Right lobe of liver (tissue), 6 donors: ENCODE data around the gene GRIN3A. TPM values are rescaled to one million over a fixed set of nuclear protein-coding genes. Genes with fewer than 3 reads are reported as not detected.

Experiments
- ATAC-seq, 4 donors: fragments of 200-7000 bp; cut with Tn5 transposase; one replicate each; pipeline ENCODE4 v1.9.1; 2020; ENCODE audit warnings: mild to moderate bottlenecking in 4 of 4, moderate library complexity in 4 of 4
- DNase-seq, 3 donors: peaks; one replicate each; pipeline ENCODE4 v3.0.0-alpha.2; 2020
- H3K27ac ChIP-seq, 3 donors: fragments of 200-600 bp; one replicate each; pipeline ENCODE4 v1.8.0; 2022
- H3K27me3 ChIP-seq, 2 donors: fragments of 200-600 bp; one replicate each; pipeline ENCODE4 v1.8.0; 2022
- H3K36me3 ChIP-seq, 4 donors: fragments of 200-600 bp; sonication (generic) in 1 of 4; one replicate each; pipeline versions ENCODE4 v1.5.1 to v1.8.0; 2017 to 2022; ENCODE audit warnings: control low read depth in 1 of 4
- H3K4me1 ChIP-seq, 4 donors: fragments of 200-600 bp; sonication (generic) in 1 of 4; one replicate each; pipeline versions ENCODE4 v1.5.1 to v1.8.0; 2017 to 2022; ENCODE audit warnings: control low read depth in 1 of 4
- H3K4me3 ChIP-seq, 3 donors: fragments of 200-600 bp; one replicate each; pipeline ENCODE4 v1.8.0; 2022
- H3K9me3 ChIP-seq, 4 donors: fragments of 200-600 bp; sonication (generic) in 1 of 4; one replicate each; pipeline versions ENCODE4 v1.5.1 to v1.8.0; 2017 to 2022; ENCODE audit warnings: control low read depth in 1 of 4
- CTCF ChIP-seq, 4 donors: fragments of 200-600 bp in 3 of 4; fragments of 450-650 bp in 1 of 4; IDR thresholded peaks; one replicate each; pipeline versions ENCODE4 v1.5.1 to v1.8.0; 2016 to 2022; ENCODE audit warnings: antibody characterized with exemption in 4 of 4, mild to moderate bottlenecking in 2 of 4
- POLR2A ChIP-seq: fragments of 450-650 bp; IDR thresholded peaks from one replicate; pipeline ENCODE4 v1.6.1; 2017; ENCODE audit warnings: antibody characterized with exemption, mild to moderate bottlenecking
- WGBS: methylation state at CpG from one replicate; pipeline ENCODE4 v1.1.6; 2018; ENCODE audit warnings: low coverage, low lambda C conversion rate; ENCODE audit not compliant: insufficient coverage; ENCODE audit errors: missing lambda C conversion rate; 5-methylcytosine and 5-hydroxymethylcytosine counted together
- intact Hi-C, 2 donors: fragments of 100-400 bp; cut with DNase I; formaldehyde crosslinking; loops; one replicate each; pipeline versions ENCODE4 v1.11.2 to v1.14.1; 2022
- total RNA-seq, 6 experiments: library from RNA; depleted of rRNA in 2 of 6; stranded (reverse); fragments of >200 nt in 2 of 6; fragmentation: NEBNext Ultra II Directional in 3 of 6; extraction: Animal tissue kit (Norgen Biotek cat#: 25700) in 3 of 6; gene quantifications; one replicate each; pipeline versions ENCODE4 v1.1.0 to v1.2.4, GENCODE V29; 2016 to 2023
- donor health status: DM: no; HTN: yes; CAD: no.
- donor health status: DM: no; HTN: no; CAD: no.
- donor health status: DM: no; HTN: no; CAD: no.
- donor health status: DM: no; HTN: yes; CAD: no.
- donor health status: DM: no; HTN: yes; CAD: no.

Gene GRIN3A
- total RNA-seq, 6 experiments from 2014 or later, result 0.05 to 0.44 (median 0.09) TPM; not detected in 1

- WGBS, result 70% methylated on average over 3 of the region's 3 CpGs
- ATAC-seq (peak; percentile 42 to 71 (median 55)), DNase-seq (no peak)
- H3K36me3 ChIP-seq, result no peaks in the 10 kb centered on the region
- no peaks in the 10 kb centered on the region for H3K4me1 ChIP-seq
- no peak overlapping the region for H3K27ac ChIP-seq
- no peaks in the 10 kb centered on the region for H3K27me3 ChIP-seq
- H3K9me3 ChIP-seq, result no peaks in the 10 kb centered on the region
- intact Hi-C loops, result no loop called here
- TF ChIP-seq CTCF (IDR thresholded peaks at IDR 0.05) (no peak), POLR2A (no peak)
- no peak overlapping the region for H3K4me3 ChIP-seq
Observed at GRCh38 chr9:101585740-101586139, 152.7 kb downstream of the GRIN3A start.

GRCh38 chr9:101582553-101582952 lies 155.9 kb downstream of the GRIN3A start:
- Histone ChIP-seq H3K9me3 (no peaks in the 10 kb centered on the region), H3K4me3 (no peak overlapping the region), H3K27me3 (no peaks in the 10 kb centered on the region), H3K27ac (no peak overlapping the region), H3K36me3 (no peaks in the 10 kb centered on the region), H3K4me1 (no peaks in the 10 kb centered on the region)
- DNase-seq (no peak), ATAC-seq (no peak)
- no peak for TF ChIP-seq CTCF (IDR thresholded peaks at IDR 0.05)
- no peak for TF ChIP-seq POLR2A
- intact Hi-C loops, result no loop called here
- WGBS, result 67% methylated on average over 1 of the region's 1 CpG

GRCh38 chr9:101579711-101580545 lies 158.5 kb downstream of the GRIN3A start:
- no peaks in the 10 kb centered on the region for H3K27me3 ChIP-seq
- peaks cover 0 to 8% (median 0%) of the 10 kb centered on the region in 4 donors for H3K4me1 ChIP-seq
- TF ChIP-seq POLR2A (no peak), CTCF (IDR thresholded peaks at IDR 0.05) (no peak)
- no peaks in the 10 kb centered on the region for H3K9me3 ChIP-seq
- ATAC-seq (peak; percentile 51 to 78 (median 64)), DNase-seq (peak in 1 of 3 donors; percentile 21)
- H3K36me3 ChIP-seq, result no peaks in the 10 kb centered on the region
- no peak overlapping the region for H3K27ac ChIP-seq
- H3K4me3 ChIP-seq, result no peak overlapping the region
- intact Hi-C loops, result no loop called here
- 55% methylated on average over 5 of the region's 6 CpGs for WGBS

- intact Hi-C loops, result no loop called here
- Histone ChIP-seq H3K36me3 (no peaks in the 10 kb centered on the region), H3K4me3 (no peak overlapping the region), H3K9me3 (no peaks in the 10 kb centered on the region), H3K27ac (no peak overlapping the region), H3K4me1 (peaks cover 0 to 9% (median 0%) of the 10 kb centered on the region in 4 donors), H3K27me3 (no peaks in the 10 kb centered on the region)
- ATAC-seq, result no peak
- no peak for DNase-seq
- no peak for TF ChIP-seq POLR2A
- TF ChIP-seq CTCF (IDR thresholded peaks at IDR 0.05), result no peak
- WGBS, result 59% methylated on average over 3 of the region's 3 CpGs
Observed at GRCh38 chr9:101578378-101578777, 160.1 kb downstream of the GRIN3A start.
